GM10266 (cell line): ENCODE data around the gene SLFN12L.

Experiments
- DNase-seq: peaks from one replicate; pipeline ENCODE4 v3.0.0; 2012; ENCODE audit errors: extremely low spot score
- TF ChIP-seq, protein P1 (sequence below): IDR thresholded peaks from 2 replicates; pipeline ENCODE4 v1.5.1; 2012; ENCODE audit warnings: mild to moderate bottlenecking, low read depth; ENCODE audit not compliant: control insufficient read depth, insufficient read depth; ENCODE audit errors: missing control alignments

SLFN12L gene

GRCh38 chr17:35493040-35493439 lies 44.4 kb downstream of the SLFN12L start:
- DNase-seq: no peak
- TF ChIP-seq, protein P1, sequence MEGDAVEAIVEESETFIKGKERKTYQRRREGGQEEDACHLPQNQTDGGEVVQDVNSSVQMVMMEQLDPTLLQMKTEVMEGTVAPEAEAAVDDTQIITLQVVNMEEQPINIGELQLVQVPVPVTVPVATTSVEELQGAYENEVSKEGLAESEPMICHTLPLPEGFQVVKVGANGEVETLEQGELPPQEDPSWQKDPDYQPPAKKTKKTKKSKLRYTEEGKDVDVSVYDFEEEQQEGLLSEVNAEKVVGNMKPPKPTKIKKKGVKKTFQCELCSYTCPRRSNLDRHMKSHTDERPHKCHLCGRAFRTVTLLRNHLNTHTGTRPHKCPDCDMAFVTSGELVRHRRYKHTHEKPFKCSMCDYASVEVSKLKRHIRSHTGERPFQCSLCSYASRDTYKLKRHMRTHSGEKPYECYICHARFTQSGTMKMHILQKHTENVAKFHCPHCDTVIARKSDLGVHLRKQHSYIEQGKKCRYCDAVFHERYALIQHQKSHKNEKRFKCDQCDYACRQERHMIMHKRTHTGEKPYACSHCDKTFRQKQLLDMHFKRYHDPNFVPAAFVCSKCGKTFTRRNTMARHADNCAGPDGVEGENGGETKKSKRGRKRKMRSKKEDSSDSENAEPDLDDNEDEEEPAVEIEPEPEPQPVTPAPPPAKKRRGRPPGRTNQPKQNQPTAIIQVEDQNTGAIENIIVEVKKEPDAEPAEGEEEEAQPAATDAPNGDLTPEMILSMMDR: no peak

GRCh38 chr17:35491417-35491816 lies 46.1 kb downstream of the SLFN12L start:
- TF ChIP-seq, protein P1: no peak
- DNase-seq: no peak

DNA sequence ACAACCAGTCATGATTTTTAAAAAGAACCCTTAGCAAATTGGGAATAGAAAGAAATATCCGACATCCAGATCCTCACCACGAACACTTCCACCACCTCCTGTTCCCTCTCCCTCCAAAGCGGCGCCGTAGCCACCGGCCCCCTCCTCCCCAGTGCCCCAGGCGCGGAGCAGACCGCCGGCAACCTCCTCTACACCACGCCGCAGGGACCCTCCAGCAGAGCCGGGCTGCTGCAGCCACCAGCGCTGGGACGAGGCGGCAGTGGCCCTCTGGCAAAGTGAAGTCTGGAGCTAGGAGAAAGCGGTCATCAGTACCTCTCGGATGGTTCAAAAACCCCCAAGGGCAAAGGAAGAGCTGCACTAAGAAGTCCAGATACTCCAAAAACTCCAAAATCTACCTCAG lies 47.5 kb downstream of the SLFN12L start:
- no peak for DNase-seq

DNA sequence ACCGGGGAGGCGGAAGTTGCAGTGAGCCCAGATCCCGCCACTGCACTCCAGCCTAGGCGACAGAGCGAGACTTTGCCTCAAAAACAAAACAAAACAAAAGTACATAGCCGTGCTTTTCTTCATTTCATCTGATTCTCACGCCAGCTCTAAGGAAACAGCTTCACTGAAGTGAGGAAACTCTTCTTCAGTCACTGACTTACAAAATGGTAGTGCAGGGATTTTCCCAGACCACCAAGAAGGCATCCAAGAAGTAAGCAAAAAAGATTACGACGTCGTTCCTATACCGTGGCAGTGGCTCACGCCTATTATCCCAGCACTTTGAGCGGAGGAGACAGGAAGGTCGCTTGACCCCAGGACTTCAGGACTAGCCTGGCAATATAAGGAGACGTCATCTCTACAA lies 48.5 kb downstream of the SLFN12L start:
- TF ChIP-seq, protein P1: no peak
- DNase-seq: no peak

More for the DNA sequence above, 47.5 kb downstream of the SLFN12L start:
- TF ChIP-seq, protein P1: no peak

- DNase-seq: peak; percentile 86
These were observed 50.4 kb downstream of the SLFN12L start for GRCh38 chr17:35486920-35487732.

GRCh38 chr17:35479271-35479670 lies 58.2 kb downstream of the SLFN12L start:
- TF ChIP-seq, protein P1: no peak
- no peak for DNase-seq

More at GRCh38 chr17:35486920-35487732, 50.4 kb downstream of the SLFN12L start:
- TF ChIP-seq, protein P1: no peak

DNA sequence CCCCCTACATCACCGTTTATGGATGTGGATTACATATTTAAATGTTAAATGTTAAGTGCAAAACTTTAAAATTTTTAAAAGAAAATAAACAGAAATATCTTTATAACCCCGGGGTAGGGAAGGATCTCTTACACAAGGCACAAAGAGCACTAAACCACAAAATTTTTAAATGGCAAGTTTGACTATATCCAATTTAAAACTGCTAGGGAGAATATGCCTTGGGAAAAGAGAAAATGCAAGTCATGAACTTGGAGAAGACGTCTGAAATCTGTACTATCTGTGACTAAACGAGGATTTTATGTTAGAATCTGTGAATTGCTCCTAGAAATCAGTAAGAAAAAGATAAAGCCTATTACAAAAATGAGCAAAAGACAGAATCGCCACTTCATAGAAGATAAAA lies 60.2 kb downstream of the SLFN12L start:
- DNase-seq: no peak
- TF ChIP-seq, protein P1: no peak
